ENCODE measurements around the gene GTPBP6.
"Not testable (repeated sequence)": the region's sequence is repeated elsewhere in the genome, so short reads cannot be mapped to it uniquely, and the experiment has no call there.

GTPBP6 gene

GRCh38 chrX:331825-332495 is 13.4 kb upstream of the GTPBP6 start:
- Histone ChIP-seq H3K36me3 (ENCODE audit: control insufficient read depth in 1 of 2, insufficient read depth in 2 of 2, low read length in 2 of 2) (peaks cover 29 to 33% of the 10 kb centered on the region in 2 experiments), H3K18ac (ENCODE audit: low read length) (no peak overlapping the region), H3K9me3 (ENCODE audit: insufficient read depth, low read depth, low read length) (peaks cover 8% of the 10 kb centered on the region), H2AFZ (ENCODE audit: insufficient read depth, low read length, poor library complexity) (no peak overlapping the region), H2BK5ac (ENCODE audit: low read depth, low read length, poor library complexity) (no peak overlapping the region), H3K4me2 (ENCODE audit: low read length) (peak overlapping the region; percentile 6), H3K4me1 (ENCODE audit: control insufficient read depth in 1 of 2, insufficient read depth in 2 of 2, low read length in 2 of 2) (peaks cover 8 to 9% of the 10 kb centered on the region in 2 experiments), H2BK120ac (ENCODE audit: insufficient read depth, low read length, poor library complexity) (no peak overlapping the region), H3K4me3 (ENCODE audit: low read depth, low read length) (no peak overlapping the region), H3K79me1 (ENCODE audit: low read length) (peaks cover 2% of the 10 kb centered on the region), H4K12ac (ENCODE audit: low read depth, low read length) (peak overlapping the region; percentile 27), H3K14ac (ENCODE audit: low read length) (no peak overlapping the region), H3K79me2 (ENCODE audit: control insufficient read depth, insufficient read depth, low read length, poor library complexity) (no peaks in the 10 kb centered on the region), H3K23ac (ENCODE audit: low read length) (no peak overlapping the region), H3K27ac (ENCODE audit: low read depth, low read length) (no peak overlapping the region), H4K91ac (ENCODE audit: low read depth, low read length) (peak overlapping the region; percentile 10), H2BK12ac (ENCODE audit: low read length) (peak overlapping the region; percentile 1), H3K4ac (ENCODE audit: low read depth, low read length) (no peak overlapping the region), H3K9ac (ENCODE audit: low read length) (no peak overlapping the region), H2AK5ac (ENCODE audit: low read length) (no peak overlapping the region), H4K8ac (ENCODE audit: low read depth, low read length) (no peak overlapping the region), H3K27me3 (ENCODE audit: insufficient read depth, low read length) (no peaks in the 10 kb centered on the region)
- DNase-seq, result no peak
- no CpG with 5 or more reads among the region's 35 CpGs for WGBS (ENCODE audit: extremely low coverage, insufficient coverage, insufficient read length)

DNA sequence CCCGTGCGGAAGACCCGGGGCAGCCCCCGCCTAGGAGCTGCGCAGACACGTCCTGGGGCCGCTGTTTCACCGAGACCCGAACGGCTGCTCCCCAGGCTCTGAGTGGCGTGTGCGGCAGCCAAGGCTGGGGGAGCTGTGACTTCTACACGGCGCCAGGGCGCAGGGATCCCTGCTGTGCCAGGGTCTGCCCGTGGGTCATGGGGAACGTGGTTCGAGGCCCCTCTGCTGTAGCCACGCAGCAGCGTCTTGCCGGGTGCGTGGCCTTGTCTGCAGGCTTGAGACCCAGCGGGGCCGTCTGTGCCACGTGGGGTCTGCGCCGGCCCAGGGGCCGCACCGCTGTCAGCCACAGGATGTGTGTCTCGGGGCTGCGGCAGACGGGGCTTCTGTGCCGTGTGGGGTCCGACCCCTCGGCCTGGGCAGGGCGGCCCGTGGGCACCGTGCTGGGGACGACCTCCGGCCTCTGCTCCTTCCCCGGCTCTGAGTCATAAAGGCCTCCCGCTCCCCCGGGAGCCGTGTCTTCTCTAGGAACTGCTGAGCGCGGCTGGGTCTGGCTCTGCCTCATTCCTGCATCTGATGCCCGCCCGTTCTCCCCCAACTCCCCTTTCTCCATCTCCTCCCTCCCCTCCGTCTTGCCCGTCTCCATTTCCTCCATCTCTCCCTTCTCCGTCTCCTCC is 12.7 kb upstream of the GTPBP6 start:
- Histone ChIP-seq H3K27me3 (ENCODE audit: insufficient read depth, low read length) (no peaks in the 10 kb centered on the region), H2BK12ac (ENCODE audit: low read length) (no peak overlapping the region), H3K27ac (ENCODE audit: low read depth, low read length) (no peak overlapping the region), H2BK120ac (ENCODE audit: insufficient read depth, low read length, poor library complexity) (no peak overlapping the region), H4K91ac (ENCODE audit: low read depth, low read length) (peak overlapping the region; percentile 10), H3K9me3 (ENCODE audit: insufficient read depth, low read depth, low read length) (peaks cover 7% of the 10 kb centered on the region), H3K18ac (ENCODE audit: low read length) (no peak overlapping the region), H3K36me3 (ENCODE audit: control insufficient read depth in 1 of 2, insufficient read depth in 2 of 2, low read length in 2 of 2) (peaks cover 27 to 29% of the 10 kb centered on the region in 2 experiments), H4K8ac (ENCODE audit: low read depth, low read length) (peak overlapping the region; percentile 0), H2AK5ac (ENCODE audit: low read length) (no peak overlapping the region), H2BK5ac (ENCODE audit: low read depth, low read length, poor library complexity) (no peak overlapping the region), H3K4me3 (ENCODE audit: low read depth, low read length) (peak overlapping the region; percentile 5), H3K79me2 (ENCODE audit: control insufficient read depth, insufficient read depth, low read length, poor library complexity) (no peaks in the 10 kb centered on the region), H4K12ac (ENCODE audit: low read depth, low read length) (peak overlapping the region; percentile 27), H3K4me2 (ENCODE audit: low read length) (peak overlapping the region; percentile 6), H3K23ac (ENCODE audit: low read length) (no peak overlapping the region), H3K4ac (ENCODE audit: low read depth, low read length) (no peak overlapping the region), H3K79me1 (ENCODE audit: low read length) (peaks cover 2% of the 10 kb centered on the region), H3K14ac (ENCODE audit: low read length) (no peak overlapping the region), H3K9ac (ENCODE audit: low read length) (no peak overlapping the region), H3K4me1 (ENCODE audit: control insufficient read depth in 1 of 2, insufficient read depth in 2 of 2, low read length in 2 of 2) (peaks cover 8 to 9% of the 10 kb centered on the region in 2 experiments), H2AFZ (ENCODE audit: insufficient read depth, low read length, poor library complexity) (no peak overlapping the region)
- 100% methylated on average over 3 of the region's 51 CpGs for WGBS (ENCODE audit: extremely low coverage, insufficient coverage, insufficient read length)
- peak in 1 of 2 donors; percentile 29 for DNase-seq

DNA sequence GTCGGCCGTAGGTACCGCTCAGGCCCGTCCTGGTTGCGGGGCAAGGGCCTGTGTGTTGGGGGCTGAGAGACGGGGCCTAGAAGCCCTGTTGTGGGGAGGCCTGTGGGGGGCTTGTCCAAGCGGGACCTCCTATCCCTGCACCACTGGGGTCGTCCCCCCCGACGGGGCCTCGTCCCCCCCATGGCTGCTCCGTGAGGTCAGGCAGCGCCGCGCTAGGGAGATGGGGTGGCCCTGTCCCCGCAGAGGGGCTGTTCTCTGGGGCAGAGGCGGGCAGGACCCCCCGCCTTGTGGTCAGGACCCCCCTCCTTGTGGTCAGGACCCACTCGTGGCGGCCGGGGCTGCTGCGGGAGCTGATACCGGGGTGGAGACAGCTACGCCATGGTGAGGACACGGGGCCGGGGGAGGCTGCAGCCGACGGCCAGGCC is 12.1 kb upstream of the GTPBP6 start:
- H3K79me1 ChIP-seq (ENCODE audit: low read length), result peaks cover 2% of the 10 kb centered on the region
- no peak overlapping the region for H2AK5ac ChIP-seq (ENCODE audit: low read length)
- H3K4me1 ChIP-seq (ENCODE audit: control insufficient read depth in 1 of 2, insufficient read depth in 2 of 2, low read length in 2 of 2), result peaks cover 8 to 9% of the 10 kb centered on the region in 2 experiments
- H3K9me3 ChIP-seq (ENCODE audit: insufficient read depth, low read depth, low read length), result peaks cover 4% of the 10 kb centered on the region
- no peak overlapping the region for H4K12ac ChIP-seq (ENCODE audit: low read depth, low read length)
- no peak overlapping the region for H3K27ac ChIP-seq (ENCODE audit: low read depth, low read length)
- no peak overlapping the region for H4K8ac ChIP-seq (ENCODE audit: low read depth, low read length)
- no peak overlapping the region for H3K18ac ChIP-seq (ENCODE audit: low read length)
- H3K9ac ChIP-seq (ENCODE audit: low read length), result no peak overlapping the region
- H3K14ac ChIP-seq (ENCODE audit: low read length), result no peak overlapping the region
- no peak overlapping the region for H3K4me3 ChIP-seq (ENCODE audit: low read depth, low read length)
- no CpG with 5 or more reads among the region's 28 CpGs for WGBS (ENCODE audit: extremely low coverage, insufficient coverage, insufficient read length)
- no peak overlapping the region for H2AFZ ChIP-seq (ENCODE audit: insufficient read depth, low read length, poor library complexity)
- H3K36me3 ChIP-seq (ENCODE audit: control insufficient read depth in 1 of 2, insufficient read depth in 2 of 2, low read length in 2 of 2), result peaks cover 25 to 26% of the 10 kb centered on the region in 2 experiments
- no peak overlapping the region for H2BK120ac ChIP-seq (ENCODE audit: insufficient read depth, low read length, poor library complexity)
- H3K4ac ChIP-seq (ENCODE audit: low read depth, low read length), result no peak overlapping the region
- no peak overlapping the region for H4K91ac ChIP-seq (ENCODE audit: low read depth, low read length)
- H2BK5ac ChIP-seq (ENCODE audit: low read depth, low read length, poor library complexity), result no peak overlapping the region
- H2BK12ac ChIP-seq (ENCODE audit: low read length), result no peak overlapping the region
- no peak for DNase-seq
- no peak overlapping the region for H3K4me2 ChIP-seq (ENCODE audit: low read length)
- H3K23ac ChIP-seq (ENCODE audit: low read length), result no peak overlapping the region
- H3K27me3 ChIP-seq (ENCODE audit: insufficient read depth, low read length), result no peaks in the 10 kb centered on the region
- H3K79me2 ChIP-seq (ENCODE audit: control insufficient read depth, insufficient read depth, low read length, poor library complexity), result no peaks in the 10 kb centered on the region

- not testable (repeated sequence) for H3K4ac ChIP-seq (ENCODE audit: low read depth, low read length); H3K79me2 ChIP-seq (ENCODE audit: control insufficient read depth, insufficient read depth, low read length, poor library complexity); H3K18ac ChIP-seq (ENCODE audit: low read length); H3K79me1 ChIP-seq (ENCODE audit: low read length); H2BK12ac ChIP-seq (ENCODE audit: low read length); DNase-seq; H4K8ac ChIP-seq (ENCODE audit: low read depth, low read length); H3K4me2 ChIP-seq (ENCODE audit: low read length); H3K27ac ChIP-seq (ENCODE audit: low read depth, low read length); H3K27me3 ChIP-seq (ENCODE audit: insufficient read depth, low read length); H3K14ac ChIP-seq (ENCODE audit: low read length); H3K9me3 ChIP-seq (ENCODE audit: insufficient read depth, low read depth, low read length); H2AK5ac ChIP-seq (ENCODE audit: low read length); H3K4me1 ChIP-seq (ENCODE audit: control insufficient read depth in 1 of 2, insufficient read depth in 2 of 2, low read length in 2 of 2); H3K23ac ChIP-seq (ENCODE audit: low read length); H4K91ac ChIP-seq (ENCODE audit: low read depth, low read length); H3K9ac ChIP-seq (ENCODE audit: low read length); H2BK120ac ChIP-seq (ENCODE audit: insufficient read depth, low read length, poor library complexity); H4K12ac ChIP-seq (ENCODE audit: low read depth, low read length); H2AFZ ChIP-seq (ENCODE audit: insufficient read depth, low read length, poor library complexity); H3K4me3 ChIP-seq (ENCODE audit: low read depth, low read length); H2BK5ac ChIP-seq (ENCODE audit: low read depth, low read length, poor library complexity)
- peaks cover 19 to 21% of the 10 kb centered on the region in 2 experiments for H3K36me3 ChIP-seq (ENCODE audit: control insufficient read depth in 1 of 2, insufficient read depth in 2 of 2, low read length in 2 of 2)
- no CpG with 5 or more reads among the region's 29 CpGs for WGBS (ENCODE audit: extremely low coverage, insufficient coverage, insufficient read length)
Observed at GRCh38 chrX:330141-330725, 11.6 kb upstream of the GTPBP6 start.
